GM10248 (cell line): ENCODE measurements around the gene TEX14.

Experiments used
- CTCF ChIA-PET: fragments of 300-600 bp; sonication (Branson Sonifier 250); formaldehyde crosslinking; extraction: SDS; loops from one replicate; lab custom pipeline; 2021; ENCODE audit warnings: antibody characterized with exemption; lab: Yijun Ruan, JAX
- POLR2A ChIA-PET: fragments of 350-650 bp; sonication (Branson Sonifier 250); formaldehyde crosslinking; extraction: SDS; loops from one replicate; lab custom pipeline; 2020; ENCODE audit warnings: antibody characterized with exemption; lab: Yijun Ruan, JAX
- DNase-seq: peaks from one replicate; pipeline ENCODE4 v3.0.0; 2012; ENCODE audit errors: extremely low spot score
- TF ChIP-seq, protein P1 (sequence below): IDR thresholded peaks from 2 replicates; pipeline ENCODE4 v1.5.1; 2012; ENCODE audit warnings: mild to moderate bottlenecking, low read depth; ENCODE audit errors: extremely low read depth, missing control alignments, control extremely low read depth

The TEX14 gene

GRCh38 chr17:58669853-58670252 is 22.0 kb downstream of the TEX14 start:
- DNase-seq, result no peak
- TF ChIP-seq, protein P1, sequence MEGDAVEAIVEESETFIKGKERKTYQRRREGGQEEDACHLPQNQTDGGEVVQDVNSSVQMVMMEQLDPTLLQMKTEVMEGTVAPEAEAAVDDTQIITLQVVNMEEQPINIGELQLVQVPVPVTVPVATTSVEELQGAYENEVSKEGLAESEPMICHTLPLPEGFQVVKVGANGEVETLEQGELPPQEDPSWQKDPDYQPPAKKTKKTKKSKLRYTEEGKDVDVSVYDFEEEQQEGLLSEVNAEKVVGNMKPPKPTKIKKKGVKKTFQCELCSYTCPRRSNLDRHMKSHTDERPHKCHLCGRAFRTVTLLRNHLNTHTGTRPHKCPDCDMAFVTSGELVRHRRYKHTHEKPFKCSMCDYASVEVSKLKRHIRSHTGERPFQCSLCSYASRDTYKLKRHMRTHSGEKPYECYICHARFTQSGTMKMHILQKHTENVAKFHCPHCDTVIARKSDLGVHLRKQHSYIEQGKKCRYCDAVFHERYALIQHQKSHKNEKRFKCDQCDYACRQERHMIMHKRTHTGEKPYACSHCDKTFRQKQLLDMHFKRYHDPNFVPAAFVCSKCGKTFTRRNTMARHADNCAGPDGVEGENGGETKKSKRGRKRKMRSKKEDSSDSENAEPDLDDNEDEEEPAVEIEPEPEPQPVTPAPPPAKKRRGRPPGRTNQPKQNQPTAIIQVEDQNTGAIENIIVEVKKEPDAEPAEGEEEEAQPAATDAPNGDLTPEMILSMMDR, result no peak
- POLR2A ChIA-PET, result interaction anchor here (0.8 to 1.0 kb wide), 2 partner anchors 12 to 39 kb away, joined by 4 to 5 read pairs; no protein-coding TSS in a partner anchor
- CTCF ChIA-PET, result interaction anchor here (1.1 to 1.4 kb wide), 4 partner anchors 8 to 334 kb away, joined by 3 read pairs; no protein-coding TSS in a partner anchor

DNA sequence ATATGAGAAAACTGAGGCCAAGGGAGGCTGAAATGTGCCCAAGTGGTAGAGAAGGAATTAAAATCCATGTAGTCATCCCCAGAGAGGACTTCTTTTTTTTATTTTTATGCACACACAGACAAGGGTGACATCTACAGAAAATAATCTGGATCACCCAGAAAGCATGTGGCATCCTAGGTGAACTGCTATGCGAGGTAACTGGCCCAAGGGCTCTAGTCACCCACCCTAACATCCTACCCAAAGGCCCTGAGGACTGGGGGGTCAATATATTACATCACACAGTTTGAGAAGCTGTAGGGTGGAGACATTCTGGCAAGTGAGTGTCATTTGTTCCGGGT is 23.3 kb downstream of the TEX14 start:
- POLR2A ChIA-PET, result no interaction called here
- TF ChIP-seq, protein P1, result no peak
- CTCF ChIA-PET, result interaction anchor here (1.3 kb wide), 1 partner anchor 10 kb away, joined by 3 read pairs; no protein-coding TSS in a partner anchor
- DNase-seq, result no peak

DNA sequence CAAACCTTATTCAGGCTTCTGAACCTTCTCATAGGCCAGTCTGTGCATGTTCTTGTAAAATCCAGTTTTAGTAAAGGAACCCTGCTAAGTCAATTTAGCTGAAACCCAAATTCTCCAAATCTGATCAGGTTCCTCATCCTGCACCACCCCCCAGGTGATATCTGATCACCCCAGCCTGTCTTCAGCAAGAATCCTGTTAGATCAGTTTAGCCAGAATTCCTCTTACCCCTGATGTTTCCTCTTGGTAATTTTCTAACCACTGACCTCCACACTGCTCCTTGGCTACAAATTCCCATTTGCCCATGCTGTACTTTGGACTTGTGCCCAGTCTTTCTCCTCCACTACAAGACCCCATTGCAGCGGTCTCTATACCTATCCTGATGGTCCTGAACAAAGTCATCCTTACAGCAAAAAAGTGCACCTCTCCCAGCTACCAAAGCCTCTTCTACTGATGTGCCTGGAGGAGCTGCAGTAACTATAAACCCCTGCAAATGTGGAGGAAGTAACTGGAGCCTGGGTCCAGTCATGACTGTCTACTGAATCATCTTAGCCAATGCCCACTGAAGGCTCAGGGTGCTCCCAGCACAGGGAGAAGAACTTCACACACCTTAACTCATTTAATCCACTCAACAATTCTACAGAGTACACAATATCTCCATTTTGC is 23.8 kb downstream of the TEX14 start:
- no peak for DNase-seq
- ChIA-PET CTCF (no interaction called here), POLR2A (interaction anchor here (1.5 kb wide), 1 partner anchor 37 kb away, joined by 4 read pairs; no protein-coding TSS in a partner anchor)
- TF ChIP-seq, protein P1, result no peak

GRCh38 chr17:58666858-58667267 is 25.0 kb downstream of the TEX14 start:
- TF ChIP-seq, protein P1, result no peak
- ChIA-PET CTCF (interaction anchor here (0.9 kb wide), 1 partner anchor 11 kb away, joined by 3 read pairs; no protein-coding TSS in a partner anchor), POLR2A (interaction anchor here (1.3 to 1.5 kb wide), 2 partner anchors 35 to 36 kb away, joined by 3 to 4 read pairs; no protein-coding TSS in a partner anchor)
- no peak for DNase-seq

DNA sequence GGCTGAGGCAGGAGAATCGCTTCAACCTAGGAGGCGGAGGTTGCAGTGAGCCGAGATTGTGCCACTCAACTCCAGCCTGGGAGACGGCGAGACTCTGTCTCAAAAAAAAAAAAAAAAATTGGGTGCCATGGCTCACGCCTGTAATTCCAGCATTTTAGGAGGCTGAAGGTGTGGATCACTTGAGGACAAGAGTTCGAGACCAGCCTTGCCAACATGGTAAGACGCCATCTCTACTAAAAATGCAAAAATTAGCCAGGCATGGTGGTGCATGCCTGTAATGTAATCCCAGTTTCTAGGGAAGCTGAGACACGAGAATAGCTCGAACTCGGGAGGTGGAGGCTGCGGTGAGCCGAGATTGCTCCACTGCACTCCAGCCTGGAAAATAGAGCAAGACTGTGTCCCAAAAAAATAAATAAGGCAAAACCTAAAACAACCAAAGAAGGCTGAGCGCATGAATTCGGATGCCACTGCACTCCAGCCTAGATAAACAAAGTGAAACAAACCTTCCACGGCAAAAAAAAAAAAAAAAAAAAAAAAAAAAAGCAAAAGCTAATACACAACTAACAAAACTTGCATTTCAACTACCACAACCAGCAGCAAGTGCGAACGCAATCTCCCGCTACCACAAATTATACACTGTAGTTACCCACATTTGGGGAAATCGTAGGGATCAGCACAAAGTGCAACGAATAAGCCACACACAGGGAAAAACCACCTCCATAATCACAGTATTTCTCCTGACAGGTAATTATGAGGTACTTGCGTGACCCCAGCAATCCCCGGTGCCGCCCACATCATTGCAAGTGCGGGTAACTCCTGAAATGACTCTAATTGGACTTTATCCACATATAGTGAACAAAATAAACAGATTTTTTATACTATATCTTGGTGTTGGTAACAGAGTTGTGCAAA is 25.6 kb downstream of the TEX14 start:
- TF ChIP-seq, protein P1, result no peak
- CTCF ChIA-PET, result no interaction called here
- no peak for DNase-seq
- POLR2A ChIA-PET, result interaction anchor here (0.7 to 1.3 kb wide), 2 partner anchors 8 to 35 kb away, joined by 3 to 5 read pairs; no protein-coding TSS in a partner anchor

DNA sequence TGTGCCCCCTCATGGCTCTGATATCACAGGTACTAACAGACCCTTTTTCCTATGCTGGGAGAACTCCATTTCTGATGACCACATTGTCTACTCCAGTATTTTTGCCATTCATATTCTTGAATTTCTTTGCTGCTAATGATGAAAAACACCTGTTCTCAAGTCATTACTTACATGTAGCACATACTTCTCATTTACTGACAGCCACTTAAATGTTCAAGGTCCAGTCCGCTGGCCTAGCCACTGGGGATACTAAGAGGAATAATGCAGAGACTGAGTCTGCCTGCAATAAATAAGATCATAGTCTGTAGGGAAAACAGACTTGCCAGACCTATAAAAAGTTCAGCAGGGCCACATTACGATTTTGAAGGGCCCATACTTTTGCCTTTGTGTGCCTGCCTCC is 27.5 kb downstream of the TEX14 start:
- DNase-seq, result no peak
- POLR2A ChIA-PET, result no interaction called here
- CTCF ChIA-PET, result no interaction called here
- TF ChIP-seq, protein P1, result no peak
